ENCODE data around the gene SRM.
"Not testable (repeated sequence)": the region's sequence is repeated elsewhere in the genome, so short reads cannot be mapped to it uniquely, and the experiment has no call there.

SRM gene

DNA sequence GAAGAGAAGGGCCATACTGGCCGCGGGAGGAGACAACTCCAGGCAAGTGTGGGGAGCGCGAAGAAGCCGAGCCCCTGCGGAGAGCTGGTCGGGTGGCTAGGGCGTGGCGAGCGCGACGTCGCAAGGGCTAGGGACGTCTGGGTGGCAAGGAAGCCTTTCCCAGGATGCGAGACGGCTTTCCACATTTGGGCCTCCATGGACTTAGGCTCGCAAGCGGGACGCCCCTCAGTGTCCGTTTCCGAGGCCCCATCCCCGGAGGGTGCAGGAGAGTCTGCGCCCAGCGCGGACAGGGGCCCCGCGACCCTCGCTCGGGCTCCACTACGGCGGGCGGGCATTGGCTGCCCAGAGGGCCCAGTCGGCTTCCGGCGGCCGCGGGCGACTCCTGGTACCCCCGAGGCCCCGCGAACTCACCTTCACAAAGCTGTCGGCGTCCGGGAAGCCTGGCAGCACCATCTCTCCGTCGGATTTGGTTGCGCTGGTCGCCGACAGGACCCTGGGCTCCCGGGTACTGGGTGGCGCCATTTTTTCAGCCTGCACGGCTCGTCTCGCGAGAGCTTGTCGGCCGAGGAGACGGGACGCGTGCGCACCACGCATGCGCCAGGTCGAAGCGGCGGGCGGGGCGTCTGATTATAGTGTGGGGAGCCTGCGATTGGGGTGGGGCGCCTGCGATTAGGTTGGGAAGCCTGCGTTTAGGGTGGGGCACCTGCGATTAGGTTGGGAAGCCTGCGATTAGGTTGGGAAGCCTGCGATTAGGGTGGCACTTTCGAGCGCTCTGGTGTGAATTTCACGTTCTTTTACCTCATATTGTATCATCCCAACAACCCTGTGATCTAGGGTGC, 39.7 kb upstream of the SRM start, which contains the start of gene EXOSC10:
Gene EXOSC10 (minus strand): TSS at position 560 of the 839 bp plus-strand sequence. CDS start 38 bp downstream, at position 522.
- peak; percentile 86 for DNase-seq (ENCODE audit: low read depth, low spot score)
- H3K4me3 ChIP-seq (ENCODE audit: low read depth, low read length), result peak within 1 kb of the TSS; percentile 87
- in situ Hi-C loops (cut with HindIII; ENCODE audit: low sequenced_read_pairs), result no loop called here
- TF ChIP-seq, protein P1, sequence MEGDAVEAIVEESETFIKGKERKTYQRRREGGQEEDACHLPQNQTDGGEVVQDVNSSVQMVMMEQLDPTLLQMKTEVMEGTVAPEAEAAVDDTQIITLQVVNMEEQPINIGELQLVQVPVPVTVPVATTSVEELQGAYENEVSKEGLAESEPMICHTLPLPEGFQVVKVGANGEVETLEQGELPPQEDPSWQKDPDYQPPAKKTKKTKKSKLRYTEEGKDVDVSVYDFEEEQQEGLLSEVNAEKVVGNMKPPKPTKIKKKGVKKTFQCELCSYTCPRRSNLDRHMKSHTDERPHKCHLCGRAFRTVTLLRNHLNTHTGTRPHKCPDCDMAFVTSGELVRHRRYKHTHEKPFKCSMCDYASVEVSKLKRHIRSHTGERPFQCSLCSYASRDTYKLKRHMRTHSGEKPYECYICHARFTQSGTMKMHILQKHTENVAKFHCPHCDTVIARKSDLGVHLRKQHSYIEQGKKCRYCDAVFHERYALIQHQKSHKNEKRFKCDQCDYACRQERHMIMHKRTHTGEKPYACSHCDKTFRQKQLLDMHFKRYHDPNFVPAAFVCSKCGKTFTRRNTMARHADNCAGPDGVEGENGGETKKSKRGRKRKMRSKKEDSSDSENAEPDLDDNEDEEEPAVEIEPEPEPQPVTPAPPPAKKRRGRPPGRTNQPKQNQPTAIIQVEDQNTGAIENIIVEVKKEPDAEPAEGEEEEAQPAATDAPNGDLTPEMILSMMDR (IDR thresholded peaks at IDR 0.05; ENCODE audit: low read depth, low read length), result no peak

DNA sequence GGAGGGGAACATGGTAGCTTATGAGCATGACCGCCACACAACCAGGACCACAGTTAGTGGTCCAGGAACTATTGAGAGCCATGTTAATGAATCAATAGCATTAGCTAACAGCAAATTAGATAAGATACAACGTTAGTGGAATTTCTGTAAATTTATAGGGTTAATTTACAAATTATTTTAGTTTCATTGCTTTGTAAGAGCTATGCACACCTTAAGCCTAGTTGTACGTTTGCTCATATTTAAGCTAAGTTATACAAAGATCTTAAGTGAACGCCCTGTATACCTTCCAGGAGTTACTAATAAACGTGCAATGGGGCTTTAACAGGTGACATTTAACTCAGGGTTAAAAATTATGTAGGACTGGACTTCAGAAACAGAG, 39.1 kb upstream of the SRM start:
- TF ChIP-seq, protein P1 (IDR thresholded peaks at IDR 0.05; ENCODE audit: low read depth, low read length), result no peak
- DNase-seq (ENCODE audit: low read depth, low spot score), result no peak
- in situ Hi-C loops (cut with HindIII; ENCODE audit: low sequenced_read_pairs), result no loop called here
- H3K4me3 ChIP-seq (ENCODE audit: low read depth, low read length), result peak overlapping the region; percentile 87

DNA sequence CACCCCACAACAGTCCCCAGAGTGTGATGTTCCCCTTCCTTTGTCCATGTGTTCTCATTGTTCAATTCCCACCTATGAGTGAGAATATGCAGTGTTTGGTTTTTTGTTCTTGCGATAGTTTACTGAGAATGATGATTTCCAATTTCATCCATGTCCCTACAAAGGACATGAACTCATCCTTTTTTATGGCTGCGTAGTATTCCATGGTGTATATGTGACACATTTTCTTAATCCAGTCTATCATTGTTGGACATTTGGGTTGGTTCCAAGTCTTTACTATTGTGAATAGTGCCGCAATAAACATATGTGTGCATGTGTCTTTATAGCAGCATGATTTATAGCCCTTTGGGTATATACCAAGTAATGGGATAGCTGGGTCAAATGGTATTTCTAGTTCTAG, 24.0 kb upstream of the SRM start:
- in situ Hi-C loops (cut with HindIII; ENCODE audit: low sequenced_read_pairs); H3K4me3 ChIP-seq (ENCODE audit: low read depth, low read length); DNase-seq (ENCODE audit: low read depth, low spot score): not testable (repeated sequence)

DNA sequence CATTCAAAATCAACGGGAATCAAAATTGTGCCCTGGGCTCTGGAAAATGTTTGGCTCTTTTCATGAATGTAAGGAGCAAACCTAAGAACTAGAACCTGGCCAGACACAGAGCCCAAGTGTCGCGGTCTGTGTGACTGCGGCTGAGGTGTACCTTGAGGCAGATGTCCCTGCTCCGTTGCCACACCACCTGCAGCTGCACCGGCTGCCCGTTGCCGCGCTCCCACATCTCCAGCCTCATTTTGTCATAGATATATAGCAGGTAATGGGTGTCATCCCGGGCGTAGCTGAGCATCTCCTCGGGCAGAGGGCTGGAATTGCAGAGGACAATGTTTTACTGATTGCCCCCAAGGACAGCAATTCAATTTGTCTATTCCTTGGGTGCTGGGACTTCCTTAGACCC, 21.1 kb upstream of the SRM start:
- no peak for DNase-seq (ENCODE audit: low read depth, low spot score)
- in situ Hi-C loops (cut with HindIII; ENCODE audit: low sequenced_read_pairs), result no loop called here
- H3K4me3 ChIP-seq (ENCODE audit: low read depth, low read length), result no peak overlapping the region
- TF ChIP-seq, protein P1 (IDR thresholded peaks at IDR 0.05; ENCODE audit: low read depth, low read length), result no peak

DNA sequence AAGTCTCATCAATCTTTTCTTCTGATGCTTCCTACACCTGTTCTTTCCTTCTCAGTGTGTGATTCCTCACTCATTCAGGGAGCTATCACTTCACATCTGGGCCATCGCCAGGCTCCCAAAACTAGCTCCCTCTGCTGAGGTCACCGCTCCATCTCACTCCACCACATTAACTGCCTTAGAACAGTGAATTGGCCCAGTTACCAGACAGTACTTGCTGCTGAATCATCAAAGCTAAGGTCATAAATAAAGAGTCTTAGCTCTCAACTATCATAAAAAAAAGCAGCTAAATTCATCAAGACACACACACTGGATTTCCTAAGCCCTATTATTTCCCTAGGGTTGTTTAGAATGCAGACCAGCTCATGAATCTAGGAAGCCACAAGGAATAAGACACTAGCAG, 18.8 kb upstream of the SRM start:
- in situ Hi-C loops (cut with HindIII; ENCODE audit: low sequenced_read_pairs), result no loop called here

DNA sequence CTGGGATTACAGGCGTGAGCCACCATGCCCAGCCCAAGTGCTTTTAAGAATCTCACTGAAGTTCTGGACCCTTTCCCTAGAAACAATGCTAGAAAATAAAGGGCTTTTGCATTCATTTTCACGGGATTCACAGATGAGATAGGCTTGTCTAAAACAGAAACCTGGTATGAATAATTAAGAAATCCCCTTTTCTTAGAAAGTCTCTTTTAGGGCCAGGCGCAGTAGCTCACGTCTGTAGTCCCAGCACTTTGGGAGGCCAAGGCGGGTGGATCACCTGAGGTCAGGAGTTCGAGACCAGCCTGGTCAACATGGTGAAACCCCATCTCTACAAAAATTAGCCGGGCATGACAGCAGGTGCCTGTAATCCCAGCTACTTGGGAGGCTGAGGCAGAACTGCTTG, 13.6 kb upstream of the SRM start:
- DNase-seq (ENCODE audit: low read depth, low spot score); in situ Hi-C loops (cut with HindIII; ENCODE audit: low sequenced_read_pairs); H3K4me3 ChIP-seq (ENCODE audit: low read depth, low read length): not testable (repeated sequence)

More for the DNA sequence above, 18.8 kb upstream of the SRM start:
- no peak for DNase-seq (ENCODE audit: low read depth, low spot score)
- no peak overlapping the region for H3K4me3 ChIP-seq (ENCODE audit: low read depth, low read length)
- TF ChIP-seq, protein P1 (IDR thresholded peaks at IDR 0.05; ENCODE audit: low read depth, low read length), result no peak

DNA sequence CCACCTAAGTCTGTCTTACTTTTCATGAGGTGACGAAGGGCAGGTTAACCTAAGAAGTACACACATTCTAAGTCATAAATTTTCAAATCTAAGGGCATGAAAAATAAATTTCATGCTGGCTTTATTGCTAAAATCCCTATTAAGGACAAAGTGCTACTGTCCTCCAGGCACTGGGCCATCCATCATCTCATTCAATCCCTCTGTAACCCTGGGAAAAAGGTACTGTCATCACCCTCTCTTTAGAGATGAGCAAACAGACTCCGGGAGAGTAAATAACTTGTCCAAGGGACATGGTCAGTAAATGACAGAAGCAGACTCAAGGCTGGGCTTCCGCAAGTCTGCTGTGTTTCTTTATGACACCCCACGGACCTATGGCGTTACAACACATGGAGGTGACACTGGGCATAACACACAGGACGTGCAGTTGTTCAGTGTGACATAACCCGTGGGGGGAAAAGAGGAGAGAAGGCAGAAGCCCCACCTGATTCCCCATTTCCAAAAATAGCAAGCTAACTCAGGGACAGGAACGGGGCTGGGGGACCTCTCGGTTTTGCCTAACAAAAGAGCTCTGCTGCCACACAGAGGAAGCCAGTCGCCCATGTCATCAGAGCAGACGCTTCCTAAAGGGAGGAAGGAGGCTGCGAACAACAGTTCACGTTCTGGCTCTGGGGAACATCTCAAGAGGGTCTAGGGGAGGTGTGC, 12.5 kb upstream of the SRM start:
- no peak overlapping the region for H3K4me3 ChIP-seq (ENCODE audit: low read depth, low read length)
- TF ChIP-seq, protein P1 (IDR thresholded peaks at IDR 0.05; ENCODE audit: low read depth, low read length), result no peak
- no peak for DNase-seq (ENCODE audit: low read depth, low spot score)
- in situ Hi-C loops (cut with HindIII; ENCODE audit: low sequenced_read_pairs), result no loop called here

All from astrocyte of the spinal cord (primary cell).